OCI-LY1 (cell line): ENCODE measurements around the gene ADGRA3.

ENCODE experiments used
- H2AFZ ChIP-seq: fragments of 200-600 bp; sonication (generic), shearing (Covaris generic); 2 replicates; pipeline ENCODE4 v1.6.0; 2014; ENCODE audit warnings: antibody characterized with exemption, mild to moderate bottlenecking, low read length
- H3F3A ChIP-seq: fragments of 200-600 bp; sonication (generic), shearing (Covaris generic); 2 replicates; pipeline ENCODE4 v1.6.0; 2014; ENCODE audit warnings: mild to moderate bottlenecking, antibody characterized with exemption, low read length, moderate library complexity; ENCODE audit not compliant: insufficient read depth
- H3K27ac ChIP-seq: fragments of 200-600 bp; sonication (generic); 2 replicates; pipeline ENCODE4 v1.5.1; 2014; ENCODE audit warnings: low read length, mixed run types, mild to moderate bottlenecking, low read depth; ENCODE audit not compliant: poor library complexity, severe bottlenecking
- H3K27me3 ChIP-seq: fragments of 200-600 bp; sonication (generic); 2 replicates; pipeline ENCODE4 v1.6.0; 2014; ENCODE audit warnings: antibody characterized with exemption, mild to moderate bottlenecking, low read length, moderate library complexity; ENCODE audit not compliant: insufficient read depth
- H3K36me3 ChIP-seq: fragments of 200-600 bp; sonication (generic); 2 replicates; pipeline ENCODE4 v1.6.1; 2014; ENCODE audit warnings: mild to moderate bottlenecking, antibody characterized with exemption, low read length, moderate library complexity, mixed read lengths; ENCODE audit not compliant: insufficient read depth
- H3K4me1 ChIP-seq: fragments of 200-600 bp; sonication (generic); 2 replicates; pipeline ENCODE4 v1.5.1; 2014; ENCODE audit warnings: mild to moderate bottlenecking, low read length, moderate library complexity; ENCODE audit not compliant: insufficient read depth, severe bottlenecking
- H3K4me2 ChIP-seq: fragments of 200-600 bp; sonication (generic), shearing (Covaris generic); 2 replicates; pipeline ENCODE4 v1.6.1; 2014; ENCODE audit warnings: low read length
- H3K4me3 ChIP-seq: fragments of 200-600 bp; sonication (generic); 2 replicates; pipeline ENCODE4 v1.5.1; 2014; ENCODE audit warnings: low read length, low read depth, mild to moderate bottlenecking, mixed read lengths; ENCODE audit not compliant: poor library complexity, severe bottlenecking
- H3K79me2 ChIP-seq: fragments of 200-600 bp; shearing (Covaris generic); 2 replicates; pipeline ENCODE4 v1.6.1; 2016; ENCODE audit warnings: mixed run types, low read length, mixed read lengths; ENCODE audit not compliant: insufficient read depth
- H3K9ac ChIP-seq: fragments of 200-600 bp; sonication (generic), shearing (Covaris generic); 2 replicates; pipeline ENCODE4 v1.6.1; 2014; ENCODE audit warnings: mild to moderate bottlenecking, low read length, mixed read lengths
- H3K9me2 ChIP-seq: fragments of 200-600 bp; sonication (generic), shearing (Covaris generic); 2 replicates; pipeline ENCODE4 v1.6.1; 2014; ENCODE audit warnings: low read depth, mild to moderate bottlenecking, low read length, mixed read lengths
- H3K9me3 ChIP-seq: fragments of 200-600 bp; shearing (Covaris generic); 2 replicates; pipeline ENCODE4 v1.6.1; 2014; ENCODE audit warnings: low read length, mixed read lengths
- H4K20me1 ChIP-seq: fragments of 200-600 bp; sonication (generic), shearing (Covaris generic); 2 replicates; pipeline ENCODE4 v1.6.0; 2016; ENCODE audit warnings: mild to moderate bottlenecking, low read length; ENCODE audit not compliant: insufficient read depth
- EZH2 ChIP-seq: fragments of 200-600 bp; sonication (generic), shearing (Covaris generic); IDR thresholded peaks from 2 replicates; pipeline ENCODE4 v1.8.0; 2017; ENCODE audit warnings: borderline replicate concordance, mixed run types, mild to moderate bottlenecking, antibody characterized with exemption, low read length, moderate library complexity, mixed read lengths
- TF ChIP-seq, protein P1 (sequence below): fragments of 200-600 bp; sonication (generic), shearing (Covaris generic); IDR thresholded peaks from 2 replicates; pipeline ENCODE4 v1.5.1; 2017; ENCODE audit warnings: mild to moderate bottlenecking, antibody characterized with exemption, low read length, moderate library complexity, mixed read lengths

The ADGRA3 gene

DNA sequence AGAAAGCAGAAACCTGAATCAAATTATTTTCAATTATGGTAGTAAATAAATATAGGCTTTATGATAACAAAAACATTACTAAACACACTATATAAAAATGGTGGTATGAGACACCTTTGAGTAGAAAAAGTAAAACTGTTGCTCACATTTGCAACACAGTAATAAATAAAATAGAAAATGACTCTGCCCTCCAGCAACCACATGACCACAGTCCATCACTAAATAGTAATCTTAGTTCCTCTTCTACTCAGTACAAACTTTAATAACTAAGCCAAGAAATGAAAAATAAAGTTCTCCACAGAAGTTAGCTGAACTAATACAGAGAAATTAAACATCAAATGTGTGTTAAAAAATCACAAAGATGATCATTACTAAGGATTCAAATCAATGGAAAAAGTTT is 108.5 kb downstream of the ADGRA3 start:
- H3K4me2 ChIP-seq, result no peak overlapping the region
- no peaks in the 10 kb centered on the region for H4K20me1 ChIP-seq
- no peaks in the 10 kb centered on the region for H3K36me3 ChIP-seq

GRCh38 chr4:22398671-22399070 is 117.2 kb downstream of the ADGRA3 start:
- no peaks in the 10 kb centered on the region for H3K27me3 ChIP-seq
- no peak for TF ChIP-seq EZH2
- TF ChIP-seq, protein P1, sequence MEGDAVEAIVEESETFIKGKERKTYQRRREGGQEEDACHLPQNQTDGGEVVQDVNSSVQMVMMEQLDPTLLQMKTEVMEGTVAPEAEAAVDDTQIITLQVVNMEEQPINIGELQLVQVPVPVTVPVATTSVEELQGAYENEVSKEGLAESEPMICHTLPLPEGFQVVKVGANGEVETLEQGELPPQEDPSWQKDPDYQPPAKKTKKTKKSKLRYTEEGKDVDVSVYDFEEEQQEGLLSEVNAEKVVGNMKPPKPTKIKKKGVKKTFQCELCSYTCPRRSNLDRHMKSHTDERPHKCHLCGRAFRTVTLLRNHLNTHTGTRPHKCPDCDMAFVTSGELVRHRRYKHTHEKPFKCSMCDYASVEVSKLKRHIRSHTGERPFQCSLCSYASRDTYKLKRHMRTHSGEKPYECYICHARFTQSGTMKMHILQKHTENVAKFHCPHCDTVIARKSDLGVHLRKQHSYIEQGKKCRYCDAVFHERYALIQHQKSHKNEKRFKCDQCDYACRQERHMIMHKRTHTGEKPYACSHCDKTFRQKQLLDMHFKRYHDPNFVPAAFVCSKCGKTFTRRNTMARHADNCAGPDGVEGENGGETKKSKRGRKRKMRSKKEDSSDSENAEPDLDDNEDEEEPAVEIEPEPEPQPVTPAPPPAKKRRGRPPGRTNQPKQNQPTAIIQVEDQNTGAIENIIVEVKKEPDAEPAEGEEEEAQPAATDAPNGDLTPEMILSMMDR, result no peak
- no peaks in the 10 kb centered on the region for H3K9me3 ChIP-seq
- H4K20me1 ChIP-seq, result no peaks in the 10 kb centered on the region
- no peak overlapping the region for H2AFZ ChIP-seq
- no peak overlapping the region for H3K27ac ChIP-seq
- H3K4me3 ChIP-seq, result no peak overlapping the region
- H3K36me3 ChIP-seq, result no peaks in the 10 kb centered on the region
- no peak overlapping the region for H3K4me2 ChIP-seq
- no peaks in the 10 kb centered on the region for H3K9me2 ChIP-seq
- no peaks in the 10 kb centered on the region for H3F3A ChIP-seq
- H3K79me2 ChIP-seq, result no peaks in the 10 kb centered on the region
- H3K4me1 ChIP-seq, result no peaks in the 10 kb centered on the region
- H3K9ac ChIP-seq, result no peak overlapping the region

More for the DNA sequence above, 108.5 kb downstream of the ADGRA3 start:
- no peak for TF ChIP-seq EZH2
- TF ChIP-seq, protein P1, result no peak
- Histone ChIP-seq H3K27me3 (no peaks in the 10 kb centered on the region), H3K79me2 (no peaks in the 10 kb centered on the region), H3K27ac (no peak overlapping the region), H2AFZ (no peak overlapping the region), H3K9me2 (no peaks in the 10 kb centered on the region), H3K4me1 (no peaks in the 10 kb centered on the region), H3K4me3 (no peak overlapping the region), H3K9ac (no peak overlapping the region), H3K9me3 (no peaks in the 10 kb centered on the region), H3F3A (no peaks in the 10 kb centered on the region)

DNA sequence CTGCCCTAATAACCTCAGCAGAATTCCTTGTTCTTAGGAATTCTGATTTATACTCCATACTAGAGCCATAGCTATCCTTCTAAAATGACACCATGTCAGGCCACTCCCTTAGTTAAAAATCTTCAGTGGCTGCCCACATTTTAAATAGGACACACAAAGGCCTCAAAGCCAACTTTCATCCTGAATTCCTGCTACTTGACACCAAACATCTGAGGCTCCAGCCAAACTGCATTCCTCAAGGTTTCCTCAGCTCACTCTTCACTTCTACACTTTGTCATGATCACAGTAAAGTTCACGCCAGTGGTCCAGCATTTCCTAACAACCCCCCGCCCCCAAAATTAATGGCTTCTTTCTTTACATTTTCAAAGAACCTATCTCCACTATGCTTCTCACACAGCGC is 124.3 kb downstream of the ADGRA3 start:
- no peaks in the 10 kb centered on the region for H3K27me3 ChIP-seq
- H3K36me3 ChIP-seq, result no peaks in the 10 kb centered on the region
- no peaks in the 10 kb centered on the region for H4K20me1 ChIP-seq
- no peaks in the 10 kb centered on the region for H3F3A ChIP-seq
- no peak overlapping the region for H3K9ac ChIP-seq
- no peak overlapping the region for H3K4me2 ChIP-seq
- H3K27ac ChIP-seq, result no peak overlapping the region
- H3K4me3 ChIP-seq, result no peak overlapping the region
- H3K9me2 ChIP-seq, result no peaks in the 10 kb centered on the region
- TF ChIP-seq, protein P1, result no peak
- TF ChIP-seq EZH2, result no peak
- no peak overlapping the region for H2AFZ ChIP-seq
- no peaks in the 10 kb centered on the region for H3K9me3 ChIP-seq
- H3K4me1 ChIP-seq, result no peaks in the 10 kb centered on the region
- no peaks in the 10 kb centered on the region for H3K79me2 ChIP-seq
